NCI-H226 (cell line): ENCODE results near the gene PLCG1.
"Not testable (repeated sequence)": the region's sequence is repeated elsewhere in the genome, so short reads cannot be mapped to it uniquely, and the experiment has no call there.

Experiments
- DNase-seq: peaks from one replicate; pipeline ENCODE4 v3.0.0-alpha.2; 2015

The PLCG1 gene

DNA sequence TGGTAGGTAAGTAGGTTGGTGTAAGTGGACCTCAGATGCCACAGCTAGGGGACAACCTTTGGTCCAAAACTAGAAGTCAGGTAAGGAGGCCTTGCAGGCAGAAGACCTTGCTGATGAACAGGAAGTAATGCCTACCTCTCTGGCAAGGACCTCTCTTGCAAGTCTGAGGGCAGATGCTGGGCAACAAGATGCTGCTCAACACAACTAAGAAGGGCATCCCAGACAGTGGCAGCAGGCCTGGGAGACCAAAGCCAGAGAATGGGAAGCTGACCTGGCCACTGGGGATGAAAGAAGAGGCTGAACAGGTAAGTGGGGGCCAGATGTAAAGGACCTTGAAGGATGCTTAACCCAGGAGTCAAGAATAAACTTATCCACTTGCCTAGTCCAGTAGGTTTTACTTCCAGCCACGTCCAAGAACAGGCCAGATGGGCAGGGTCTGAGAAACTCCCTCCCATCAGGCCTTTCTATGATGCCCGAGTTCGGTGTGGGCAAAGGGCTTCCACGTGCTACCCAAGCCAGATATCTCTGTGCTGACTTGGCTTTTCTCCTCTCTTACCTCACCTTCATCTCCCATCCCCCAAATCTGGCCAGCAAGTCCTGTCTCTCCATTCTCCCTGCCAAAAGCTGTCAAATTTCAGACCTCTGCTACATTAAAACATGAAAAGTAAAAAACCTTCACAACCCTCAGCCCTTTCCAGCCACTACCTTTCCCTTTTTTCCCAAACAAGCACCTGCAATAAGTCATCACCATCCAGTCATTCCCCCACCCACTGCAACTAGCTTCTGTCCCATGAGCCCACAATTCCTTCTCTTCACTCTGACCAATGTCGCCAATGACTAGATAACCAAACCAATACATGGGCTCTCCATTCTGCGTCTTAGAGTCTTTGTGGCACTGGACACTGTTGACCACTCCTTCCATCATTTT is 11.5 kb upstream of the PLCG1 start:
- no peak for DNase-seq

DNA sequence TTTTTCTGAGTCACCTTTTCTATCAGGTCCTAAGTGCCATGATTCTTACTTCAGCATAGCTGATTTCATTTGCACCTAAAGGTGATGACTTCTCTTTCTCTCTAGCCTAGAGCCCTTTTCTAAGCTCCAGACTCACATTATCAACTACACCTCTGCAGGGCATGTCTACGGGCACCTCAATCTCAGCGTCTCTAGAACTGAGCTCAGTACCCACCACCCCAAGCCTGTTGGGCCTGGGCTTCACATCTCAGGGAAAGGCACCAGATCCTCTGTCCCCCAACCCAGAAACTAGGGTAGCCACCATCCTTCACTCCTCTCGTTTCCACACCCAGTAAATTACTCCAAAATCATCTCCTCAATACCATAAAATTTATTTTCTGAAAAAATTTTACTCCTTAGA is 10.6 kb upstream of the PLCG1 start:
- DNase-seq: no peak

DNA sequence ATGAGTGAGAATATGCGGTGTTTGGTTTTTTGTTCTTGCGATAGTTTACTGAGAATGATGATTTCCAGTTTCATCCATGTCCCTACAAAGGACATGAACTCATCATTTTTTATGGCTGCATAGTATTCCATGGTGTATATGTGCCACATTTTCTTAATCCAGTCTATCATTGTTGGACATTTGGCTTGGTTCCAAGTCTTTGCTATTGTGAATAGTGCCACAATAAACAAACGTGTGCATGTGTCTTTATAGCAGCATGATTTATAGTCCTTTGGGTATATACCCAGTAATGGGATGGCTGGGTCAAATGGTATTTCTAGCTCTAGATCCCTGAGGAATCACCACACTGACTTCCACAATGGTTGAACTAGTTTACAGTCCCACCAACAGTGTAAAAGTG is 9.0 kb upstream of the PLCG1 start:
- DNase-seq: not testable (repeated sequence)

DNA sequence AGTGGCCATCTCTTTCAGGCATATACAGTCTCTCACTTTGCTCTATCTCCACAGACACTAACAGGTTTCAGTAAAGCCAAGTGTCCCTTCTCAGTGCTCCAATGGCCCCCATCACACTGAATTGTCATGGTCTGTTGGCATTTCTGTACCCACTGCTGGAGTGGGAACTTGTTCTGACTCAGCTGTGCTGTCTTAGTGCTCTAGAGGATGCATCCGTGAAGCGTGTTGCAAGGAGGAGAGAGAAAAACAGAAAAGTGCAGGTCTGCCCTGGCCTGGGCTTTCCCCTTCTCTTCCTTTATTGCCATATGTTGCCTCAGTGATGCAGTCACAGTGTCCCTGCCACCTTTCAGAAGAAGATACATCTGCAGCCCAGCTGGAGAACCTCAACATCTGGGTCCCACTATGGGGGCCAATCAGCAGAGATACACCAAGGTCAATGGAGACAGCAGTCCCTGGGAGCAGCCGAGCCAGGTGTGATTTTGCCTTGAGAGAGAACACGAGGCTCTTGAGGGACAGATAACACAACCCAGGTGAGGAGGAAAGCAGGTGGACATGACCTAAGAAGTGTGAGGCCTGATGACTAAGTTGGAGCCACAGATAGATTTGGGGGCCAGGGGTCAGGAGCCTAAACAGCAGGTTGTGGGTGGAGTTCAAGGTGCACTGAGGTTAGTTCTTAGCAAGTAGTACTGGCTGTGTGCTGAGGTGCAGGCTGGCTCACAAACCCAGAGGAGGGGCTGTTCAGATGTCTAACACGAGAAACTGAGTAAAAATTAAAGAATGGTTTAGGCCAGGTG is 5.6 kb upstream of the PLCG1 start:
- DNase-seq: no peak

DNA sequence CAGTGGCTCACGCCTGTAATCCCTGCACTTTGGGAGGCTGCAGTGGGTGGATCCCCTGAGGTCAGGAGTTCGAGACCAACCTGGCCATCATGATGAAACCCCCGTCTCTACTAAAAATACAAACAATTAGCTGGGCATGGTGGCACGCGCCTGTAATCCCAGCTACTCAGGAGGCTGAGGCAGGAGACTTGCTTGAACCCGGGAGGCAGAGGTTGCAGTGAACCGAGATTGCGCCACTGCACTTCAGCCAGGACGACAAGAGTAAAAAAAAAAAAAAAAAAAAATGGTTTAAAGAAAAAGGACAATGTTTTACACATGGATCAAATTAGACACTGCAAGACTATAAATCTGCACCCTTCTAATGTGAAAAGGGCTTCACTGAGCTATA is 5.0 kb upstream of the PLCG1 start:
- not testable (repeated sequence) for DNase-seq

DNA sequence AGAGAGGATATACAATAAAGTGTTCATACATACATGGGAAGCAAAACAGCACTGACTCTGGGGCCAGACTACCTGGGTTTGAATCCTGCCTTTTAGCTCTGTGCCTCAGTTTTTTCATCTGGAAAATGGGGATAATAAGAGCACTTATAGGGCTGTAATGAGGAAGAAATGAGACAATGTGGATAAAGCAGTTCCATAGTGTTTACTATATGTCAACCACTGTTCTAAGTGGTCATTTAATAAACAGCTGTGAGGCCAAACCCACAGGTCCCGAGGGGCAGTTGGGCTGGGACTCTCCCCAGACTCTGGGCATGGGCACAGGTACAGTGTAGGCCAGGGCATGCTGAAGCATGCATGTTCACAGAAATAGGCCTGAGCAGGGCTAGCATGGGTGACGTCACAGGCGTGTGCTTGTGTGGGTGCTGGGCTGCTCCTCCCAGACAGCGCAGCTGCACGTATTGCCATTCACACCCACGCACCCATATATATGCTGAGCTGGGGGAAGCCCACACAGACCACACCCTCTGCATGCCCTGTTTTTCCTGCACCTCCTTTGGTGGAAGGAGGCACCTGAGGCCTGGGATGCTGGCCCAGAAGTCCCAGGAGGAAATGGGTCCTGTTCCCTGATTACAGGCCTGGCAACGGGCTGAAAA is 3.5 kb upstream of the PLCG1 start:
- no peak for DNase-seq

DNA sequence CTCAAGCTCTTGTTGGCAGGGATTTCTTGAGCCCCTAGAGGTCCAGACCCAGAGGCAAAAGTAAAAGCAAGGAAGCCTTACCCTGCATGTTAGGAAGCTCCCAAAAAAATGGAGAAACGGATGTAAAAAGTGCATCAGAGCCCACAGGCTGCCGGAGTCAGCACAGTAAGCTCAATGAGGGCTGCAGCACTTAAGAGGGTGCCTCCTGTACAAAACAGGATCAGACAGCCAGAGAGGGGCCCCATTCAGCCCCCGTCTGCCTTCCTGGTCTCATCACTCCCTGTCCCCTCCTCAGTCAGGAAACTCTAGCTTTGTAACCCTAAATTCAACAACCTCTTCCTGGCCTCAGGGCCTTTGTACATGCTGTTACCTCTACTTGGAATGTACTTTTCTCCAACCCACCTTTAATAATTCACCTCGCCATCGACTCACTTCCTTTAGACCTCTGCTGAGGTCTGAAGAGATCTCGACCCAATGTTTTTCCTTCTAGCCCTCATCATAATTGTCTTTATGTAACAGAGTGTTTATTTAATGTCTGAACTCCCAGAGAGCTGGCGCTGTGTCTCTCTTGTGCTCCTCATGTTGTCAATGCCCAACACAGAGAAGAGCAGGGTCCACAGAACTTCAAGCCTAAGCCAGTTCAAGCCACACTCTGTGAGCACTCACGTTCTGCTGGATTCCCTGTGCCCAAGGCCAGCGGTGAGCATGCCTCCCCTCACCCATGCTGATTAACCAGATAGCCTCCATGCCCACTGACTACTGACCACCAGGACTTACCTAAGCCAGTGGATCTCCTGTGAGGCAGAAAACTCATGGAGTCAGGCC is 2.8 kb upstream of the PLCG1 start:
- DNase-seq: no peak

DNA sequence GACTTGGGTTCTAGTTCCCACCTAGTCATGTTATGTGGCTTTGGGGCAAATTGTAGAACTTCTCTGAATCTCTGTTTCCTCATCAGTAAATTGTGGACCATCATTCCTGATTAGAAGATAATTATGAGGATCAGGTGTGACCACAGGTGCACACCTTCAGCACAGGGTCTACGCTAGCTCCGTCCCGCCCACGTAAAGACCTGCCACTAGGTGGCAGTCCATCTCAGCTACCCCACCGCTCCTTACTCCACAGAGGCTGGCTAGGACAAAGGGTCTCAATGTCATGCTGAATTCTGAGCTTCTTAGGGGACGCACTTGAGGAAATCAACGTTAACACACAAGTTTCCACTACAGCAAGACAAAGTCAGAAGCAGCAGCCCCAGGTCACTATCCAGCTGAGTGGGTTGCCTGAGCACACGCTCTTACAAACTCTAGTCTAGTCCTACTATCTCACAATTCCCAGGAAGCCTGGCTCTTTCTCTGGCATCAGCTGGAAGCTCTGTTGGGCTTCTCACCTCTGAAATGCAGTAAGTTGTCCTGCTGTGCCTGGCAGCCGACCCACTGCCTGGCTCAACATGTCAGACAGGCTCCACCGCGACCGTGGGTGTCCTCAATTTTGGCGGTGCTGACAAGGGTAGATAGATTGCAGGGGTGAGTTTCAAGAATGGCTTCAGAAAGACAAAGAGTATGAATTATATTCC is 2.0 kb upstream of the PLCG1 start:
- no peak for DNase-seq

DNA sequence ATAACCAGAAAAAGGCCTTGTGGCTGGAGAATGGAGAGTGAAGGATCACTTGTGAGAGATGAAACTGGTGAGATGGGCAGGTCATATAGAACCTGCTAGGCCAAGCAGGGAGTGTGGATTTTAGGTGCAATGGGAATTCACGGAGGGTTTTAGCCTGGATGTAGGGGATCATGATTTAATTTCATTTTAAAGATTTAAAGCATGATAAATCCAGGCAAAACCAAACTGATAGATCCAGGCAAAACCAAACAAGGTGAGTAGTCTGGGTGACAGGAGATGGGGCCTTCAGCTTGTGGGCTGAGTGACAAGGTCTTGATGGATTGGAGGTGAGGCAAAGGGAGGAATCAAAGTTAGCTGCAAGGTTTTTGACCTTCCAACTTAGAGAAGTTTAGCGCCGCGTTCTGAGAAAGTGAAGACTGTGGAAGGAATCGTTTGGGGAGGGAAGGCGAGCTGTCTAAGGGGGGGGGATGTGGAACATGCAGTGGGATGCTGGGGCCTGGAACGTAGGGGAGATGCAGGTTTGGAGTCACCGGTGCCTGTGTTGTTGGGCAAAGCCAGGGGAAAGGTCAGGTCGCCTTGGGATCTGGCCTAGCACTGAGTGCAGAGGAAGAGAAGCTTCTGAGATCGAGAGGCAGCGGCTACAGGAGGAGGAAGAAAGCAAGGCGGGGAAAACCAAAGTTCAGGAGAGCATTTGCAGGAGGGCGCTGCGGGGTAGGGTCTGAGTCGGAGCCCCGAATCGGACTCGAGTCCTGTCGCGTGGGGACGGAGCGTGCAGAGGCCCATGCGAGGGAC is 1.3 kb upstream of the PLCG1 start:
- no peak for DNase-seq

DNA sequence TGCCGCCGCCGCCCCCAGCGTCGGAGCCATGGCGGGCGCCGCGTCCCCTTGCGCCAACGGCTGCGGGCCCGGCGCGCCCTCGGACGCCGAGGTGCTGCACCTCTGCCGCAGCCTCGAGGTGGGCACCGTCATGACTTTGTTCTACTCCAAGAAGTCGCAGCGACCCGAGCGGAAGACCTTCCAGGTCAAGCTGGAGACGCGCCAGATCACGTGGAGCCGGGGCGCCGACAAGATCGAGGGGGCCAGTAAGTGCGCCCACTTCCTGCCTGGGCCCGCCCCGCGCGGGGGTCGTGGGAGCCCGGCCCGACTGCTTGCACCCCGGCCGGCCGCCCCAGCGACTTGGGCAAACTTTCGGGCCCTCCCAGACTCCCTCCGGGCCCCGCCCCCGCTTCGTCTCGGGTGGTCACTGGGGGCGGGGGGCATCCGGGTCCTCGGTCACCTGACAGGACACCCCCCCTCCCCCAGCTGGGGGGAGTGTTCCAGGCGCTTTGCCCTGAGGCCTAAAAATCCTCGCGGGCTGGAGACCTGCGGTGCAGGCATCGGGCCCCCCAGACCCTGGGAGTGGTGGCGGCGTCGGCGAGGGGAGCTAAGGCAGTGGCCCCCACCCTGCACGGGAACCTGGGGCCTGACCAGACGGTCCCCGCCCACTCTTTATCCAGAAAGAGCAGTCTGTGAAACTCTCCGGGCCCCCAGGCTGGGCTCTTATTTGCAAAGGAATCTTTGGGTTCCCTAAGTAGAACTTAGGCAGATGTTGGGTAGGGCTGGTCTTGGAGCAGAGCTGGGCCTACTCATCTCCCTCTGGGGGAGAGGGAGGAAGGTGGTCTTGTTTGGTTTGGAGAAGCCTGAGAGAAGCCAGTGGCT is 501 bp downstream of the PLCG1 start:
- peak; percentile 52 for DNase-seq

DNA sequence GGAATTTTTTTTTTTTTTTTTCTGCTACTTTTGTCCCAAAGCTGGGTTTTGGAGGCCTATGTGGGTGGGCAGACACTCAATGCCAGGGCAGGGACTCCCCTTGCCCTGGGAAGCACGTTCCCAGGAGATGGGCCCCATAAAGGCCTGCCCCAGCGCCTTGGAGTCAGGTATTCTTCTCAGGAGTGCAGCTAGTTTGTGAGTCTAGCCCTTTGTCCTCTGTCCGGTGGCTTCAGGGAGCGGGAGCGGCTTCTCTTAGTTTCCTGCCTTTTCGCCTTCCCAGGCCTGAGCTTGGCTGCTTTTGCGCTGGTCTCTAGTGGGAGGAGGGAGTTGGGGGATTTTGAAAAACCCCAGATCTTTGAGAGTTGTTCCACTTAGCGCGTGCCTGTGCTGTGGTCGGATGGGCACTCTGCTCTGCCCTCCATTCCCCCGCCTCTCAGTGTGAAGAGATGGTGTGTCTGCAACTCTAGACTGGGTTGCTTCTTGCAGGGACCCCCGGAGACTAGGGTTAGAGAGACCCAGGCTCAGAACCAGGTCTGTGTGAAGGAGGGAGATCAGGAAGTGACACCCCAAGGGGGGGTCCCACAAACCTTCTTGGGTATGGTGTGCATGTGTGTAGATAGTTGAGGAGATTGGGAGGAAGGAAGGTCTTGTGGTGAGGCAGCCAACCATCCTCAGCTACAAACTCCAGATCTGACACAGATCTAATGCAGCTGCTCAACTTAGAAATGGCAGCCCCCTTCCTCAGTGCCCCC is 1.3 kb downstream of the PLCG1 start:
- no peak for DNase-seq

DNA sequence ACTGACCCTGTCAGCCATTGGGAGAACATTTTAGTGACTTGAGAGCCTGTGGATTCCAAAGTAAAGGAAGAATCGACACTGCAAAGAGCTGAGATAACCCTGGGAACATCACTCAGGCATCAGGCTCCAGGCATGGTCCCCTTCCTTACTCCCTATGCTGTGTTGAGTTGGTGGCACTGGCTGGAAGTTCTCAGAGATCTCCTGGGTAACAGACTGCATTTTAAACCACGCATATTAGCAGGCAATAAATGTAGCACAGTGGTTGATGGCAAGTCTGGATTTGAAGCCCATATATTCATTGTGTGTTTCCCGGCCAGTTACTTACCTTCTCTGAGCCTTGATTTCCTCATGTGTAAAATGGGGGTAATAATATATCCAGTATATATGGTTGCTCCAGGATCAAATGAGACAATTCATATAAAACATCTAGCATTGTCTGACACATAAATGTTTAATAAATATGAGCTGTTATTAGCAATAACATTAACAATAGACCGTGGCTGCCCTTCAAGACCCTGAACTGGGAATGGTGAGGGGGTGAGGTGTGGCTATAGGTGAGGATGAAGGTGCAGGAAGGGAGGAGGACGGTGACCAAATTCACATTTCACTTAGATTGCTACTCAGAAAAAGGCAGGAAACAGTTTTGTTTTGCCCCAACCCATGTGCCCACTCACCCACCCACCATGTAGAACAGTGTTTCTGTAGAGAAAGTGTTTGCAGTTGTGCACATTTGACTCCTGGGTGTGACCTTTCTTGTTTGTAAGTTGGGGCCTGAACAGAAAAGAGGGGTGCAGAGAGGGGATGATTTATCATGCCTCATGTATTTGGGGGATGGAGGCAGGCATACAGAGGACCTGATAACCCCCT is 2.1 kb downstream of the PLCG1 start:
- DNase-seq: no peak

DNA sequence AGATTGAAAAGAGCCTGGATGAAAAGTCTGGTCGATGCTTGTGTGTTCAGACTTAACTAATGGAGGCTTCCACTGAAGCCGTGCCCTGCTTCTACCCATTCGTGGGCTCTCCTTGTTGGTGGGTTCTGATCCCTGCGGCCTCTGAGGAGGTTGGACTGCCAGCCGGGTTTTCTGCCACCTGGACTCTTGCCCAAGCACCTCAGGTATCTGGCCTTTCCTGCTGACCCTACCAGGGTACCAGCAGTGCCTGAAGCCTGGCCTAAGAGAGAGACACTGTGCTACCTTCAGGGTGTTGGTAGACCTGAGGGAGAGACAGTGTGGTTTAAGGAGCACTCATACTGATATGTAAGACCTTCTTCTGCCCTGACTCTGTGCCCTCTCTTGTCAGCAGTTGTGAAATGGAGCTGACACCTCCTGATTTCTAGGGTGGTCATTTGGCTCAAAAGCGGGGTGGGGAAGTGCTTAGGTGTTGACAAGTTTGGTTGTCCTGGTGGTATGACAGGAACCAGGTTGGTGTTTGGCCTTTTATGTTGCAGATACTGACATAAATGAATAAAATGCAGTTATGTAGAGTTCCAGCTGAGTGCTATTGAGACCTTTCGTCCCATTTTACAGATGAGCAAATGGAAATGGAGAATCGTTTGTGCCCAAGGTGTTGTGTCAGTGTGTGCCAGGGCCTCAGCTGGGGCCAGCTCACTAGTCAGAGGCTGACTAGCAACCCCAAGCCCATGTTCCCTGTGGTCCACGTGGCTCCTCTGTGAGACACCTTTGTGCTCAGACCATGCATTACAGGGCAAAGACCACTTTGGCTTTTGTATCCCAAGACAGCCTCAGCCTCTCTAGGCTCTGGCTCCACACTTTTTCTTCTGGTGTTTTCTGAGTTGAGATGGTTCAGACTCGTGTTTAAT is 3.1 kb downstream of the PLCG1 start:
- no peak for DNase-seq

DNA sequence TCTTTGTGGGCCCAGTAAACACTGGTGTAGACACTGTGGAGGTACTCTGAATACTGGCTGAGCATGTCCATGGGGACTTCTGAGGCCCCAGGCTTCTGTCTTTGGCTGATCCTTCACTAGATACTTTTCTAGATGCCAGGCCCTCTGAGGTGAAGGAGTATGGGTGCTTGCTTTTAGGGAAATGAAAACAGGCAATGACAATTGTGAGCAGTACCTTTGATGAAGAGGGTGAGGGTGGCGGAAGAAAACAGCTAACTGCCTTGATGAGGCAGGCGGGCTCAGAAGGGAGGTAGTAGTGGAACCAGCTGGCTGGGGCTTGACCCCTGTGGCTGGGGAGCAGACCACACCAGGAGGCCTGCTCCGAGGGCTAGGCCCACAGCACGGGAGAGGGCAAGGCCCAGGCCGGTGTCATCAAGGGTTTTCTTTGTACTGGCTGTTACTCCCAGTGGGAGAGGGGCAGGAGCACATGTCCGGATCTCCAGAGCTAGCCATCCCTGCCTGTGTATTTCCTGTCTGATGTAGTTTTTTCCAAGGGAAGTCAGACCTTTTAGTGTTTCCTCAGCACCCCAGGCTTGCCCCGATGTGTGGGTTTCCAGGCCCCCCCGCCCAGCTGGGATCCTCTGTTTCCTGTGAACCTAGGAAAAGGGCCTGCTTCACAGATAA is 3.9 kb downstream of the PLCG1 start:
- no peak for DNase-seq

DNA sequence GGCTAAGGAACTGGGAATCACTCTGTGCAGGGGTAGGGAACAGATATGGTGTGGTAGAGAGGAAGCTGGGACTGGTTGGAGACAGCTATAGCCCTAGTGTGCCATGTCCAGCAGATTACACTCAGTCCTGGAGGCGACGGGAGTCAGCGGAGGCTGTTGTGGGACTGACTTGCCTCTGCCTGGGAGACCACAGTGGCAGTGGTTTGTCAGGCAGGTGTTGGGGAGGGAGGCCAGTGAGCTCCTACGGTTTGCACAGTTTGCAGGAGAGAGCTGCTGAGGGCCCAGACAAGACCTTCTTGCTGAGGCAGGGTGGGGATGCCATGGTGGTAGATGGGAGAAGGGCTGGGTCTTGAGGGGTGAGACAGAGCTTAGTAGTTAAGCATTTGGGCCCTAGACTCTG is 4.9 kb downstream of the PLCG1 start:
- DNase-seq: no peak

DNA sequence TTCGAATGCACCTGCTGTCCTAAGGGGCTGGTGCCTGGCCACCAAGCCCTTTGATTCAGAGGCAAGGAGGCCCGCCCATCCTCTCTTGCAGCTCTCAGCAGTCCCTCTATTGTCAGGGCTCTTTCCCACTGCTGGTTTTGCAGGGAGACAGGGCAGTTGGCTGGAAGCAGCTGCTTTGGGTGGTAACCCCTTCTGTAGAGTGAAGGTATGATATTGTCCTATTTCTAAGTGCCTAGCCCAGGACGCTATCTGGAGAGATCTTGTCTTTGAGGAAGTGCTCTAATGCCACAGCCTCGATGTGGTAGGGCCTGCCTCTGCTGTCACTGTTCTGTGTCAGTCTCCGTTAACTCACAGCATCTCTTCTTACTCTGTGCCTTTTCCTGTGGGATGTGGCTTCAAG is 5.6 kb downstream of the PLCG1 start:
- DNase-seq: no peak

DNA sequence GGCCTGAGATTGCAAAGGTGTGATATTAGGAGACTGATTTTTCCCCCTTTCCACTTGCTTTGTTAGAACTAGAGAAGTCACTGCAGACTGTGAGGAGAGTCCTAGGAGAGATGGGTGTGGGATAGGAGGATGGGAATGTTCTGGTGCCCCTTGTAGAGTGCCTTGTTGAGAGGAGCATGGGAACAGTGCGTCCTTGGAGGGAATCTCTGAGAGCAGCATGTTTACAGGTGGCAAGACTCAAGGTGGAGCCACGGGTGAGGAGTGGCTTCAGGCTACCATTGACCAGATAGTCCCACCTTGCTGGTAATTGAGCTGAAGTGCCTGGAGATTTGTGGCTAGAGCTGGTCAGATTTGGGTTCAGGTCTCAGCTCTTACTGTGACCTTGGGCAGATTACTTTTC is 6.0 kb downstream of the PLCG1 start:
- DNase-seq: no peak
